COR-L47 (cell line): ENCODE measurements around the gene TEAD4.

ENCODE experiments used
- DNase-seq: peaks from one replicate; lab custom pipeline; 2025; lab: John Stamatoyannopoulos, UW

Gene TEAD4

DNA sequence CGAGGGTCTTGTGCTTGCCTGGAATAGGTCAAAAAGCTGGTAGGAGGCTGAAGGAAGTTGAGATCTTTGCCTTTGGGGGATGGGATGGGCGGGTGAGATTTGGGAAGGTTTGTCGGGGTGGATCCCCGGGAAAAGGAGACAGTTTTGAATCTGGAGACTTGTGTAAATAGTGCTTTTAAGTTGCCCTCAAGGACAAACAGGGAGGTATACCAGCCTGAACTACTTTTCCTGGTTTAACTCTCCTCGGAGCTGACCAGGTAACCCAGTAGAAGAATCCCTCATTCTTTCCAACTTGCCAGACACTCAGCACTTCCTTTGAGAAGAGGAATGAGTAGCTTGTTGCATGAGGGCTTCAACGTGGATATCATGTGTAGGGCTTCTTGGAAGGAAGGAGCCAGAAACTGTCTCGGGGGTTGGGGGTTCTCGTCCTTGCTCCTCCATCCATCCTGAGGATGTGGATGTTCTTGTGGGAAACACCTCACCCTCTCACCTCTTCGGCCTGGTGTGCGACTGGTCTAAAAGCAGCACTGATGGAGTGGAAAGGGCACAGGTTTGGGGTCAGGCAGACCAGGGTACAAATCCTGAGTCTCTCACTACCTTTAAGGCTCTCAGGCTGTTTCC, 1.9 kb downstream of the TEAD4 start:
- DNase-seq: no peak

DNA sequence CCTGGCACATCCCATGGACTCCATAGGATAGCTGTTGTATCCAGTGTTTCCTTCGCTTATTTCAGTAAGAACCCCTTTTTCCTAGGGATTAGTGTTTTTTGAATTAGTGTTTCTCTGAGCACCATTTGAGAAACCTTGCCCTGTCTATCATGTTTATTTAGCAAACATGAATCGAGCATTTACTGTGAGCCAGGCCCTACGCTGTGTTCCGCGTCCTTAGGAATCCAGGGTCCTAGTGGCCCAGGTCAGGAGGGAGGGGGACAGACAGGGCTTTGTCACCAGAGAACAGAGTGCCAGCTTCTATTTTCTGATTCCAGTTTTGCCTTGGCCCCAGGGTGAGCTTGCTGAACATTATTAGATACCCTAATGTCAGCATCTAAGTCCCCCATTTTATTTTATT, 2.5 kb downstream of the TEAD4 start:
- DNase-seq: no peak

DNA sequence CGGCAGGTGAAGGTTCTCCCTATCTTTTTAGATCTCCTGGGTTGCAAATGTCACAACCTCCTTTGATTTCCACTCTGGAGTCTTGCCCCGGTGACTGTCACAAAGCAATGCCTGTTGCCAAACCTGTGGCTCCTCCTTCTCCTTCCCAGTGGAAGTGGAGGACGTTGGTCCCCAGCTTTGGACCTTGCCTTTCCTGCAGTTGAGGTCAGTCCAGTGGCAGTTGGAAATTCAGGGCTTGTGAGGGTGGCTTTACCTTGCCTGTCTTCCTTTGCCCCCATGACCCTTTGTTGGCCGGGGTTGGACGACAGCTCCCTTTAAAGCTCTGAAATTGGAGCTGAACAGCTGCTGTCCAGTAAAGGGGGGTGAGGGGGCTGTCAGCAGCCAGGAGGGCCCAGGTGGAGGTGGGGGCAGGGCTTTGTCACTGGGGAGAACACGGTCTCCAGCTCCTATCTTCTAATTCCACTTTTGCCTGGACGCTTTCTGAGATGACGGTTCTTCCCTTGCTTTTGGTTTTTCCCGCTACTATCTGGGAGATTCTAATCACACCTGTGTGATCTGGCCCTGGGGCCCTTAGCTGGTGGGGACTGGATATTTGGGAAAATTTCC, 4.1 kb downstream of the TEAD4 start:
- no peak for DNase-seq

DNA sequence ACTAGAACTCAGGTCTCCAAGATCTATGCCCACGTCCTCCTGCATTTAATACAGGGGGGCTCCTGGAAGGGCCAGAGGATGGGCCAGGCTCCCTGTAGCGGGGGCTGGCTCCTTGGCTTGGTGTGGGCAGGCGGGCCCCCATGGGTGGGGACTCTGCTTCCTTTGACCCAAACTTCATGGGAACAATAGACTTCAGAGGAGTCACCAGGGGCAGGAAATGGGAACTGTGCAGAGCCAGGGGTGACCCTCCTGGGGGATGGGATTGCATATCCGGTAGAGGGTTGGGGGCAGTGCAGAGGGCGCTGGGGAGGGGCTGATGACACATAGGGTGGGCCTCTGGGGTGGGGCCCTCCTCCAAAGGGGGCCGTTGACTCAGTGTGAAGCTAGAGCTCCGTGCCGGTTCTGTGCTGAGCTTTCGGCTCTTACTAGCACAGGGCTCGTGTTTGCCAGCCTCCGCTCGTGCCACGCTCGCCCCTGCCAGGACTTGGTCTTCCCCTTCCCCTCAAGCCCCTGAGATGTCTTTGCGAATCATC, 4.6 kb downstream of the TEAD4 start:
- no peak for DNase-seq

DNA sequence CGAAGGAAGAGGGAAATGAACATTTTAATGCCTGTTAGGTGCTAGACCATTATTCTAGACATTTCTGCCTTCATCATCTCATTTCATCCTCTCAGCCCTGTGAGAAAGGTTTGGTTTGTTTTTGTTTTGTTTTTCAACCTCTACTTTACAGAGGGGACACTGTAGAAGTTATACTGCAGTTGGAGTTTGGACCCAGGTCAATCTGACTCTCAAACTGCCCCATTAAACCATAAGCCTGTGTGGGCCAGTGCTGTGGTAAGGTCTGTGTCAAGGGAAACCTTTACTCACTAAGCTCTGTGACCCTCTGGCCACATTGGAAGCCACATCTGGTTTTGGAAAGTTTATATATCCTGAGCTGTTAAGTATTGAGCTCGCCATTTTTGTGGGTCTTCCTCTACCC, 8.5 kb downstream of the TEAD4 start:
- DNase-seq: no peak

DNA sequence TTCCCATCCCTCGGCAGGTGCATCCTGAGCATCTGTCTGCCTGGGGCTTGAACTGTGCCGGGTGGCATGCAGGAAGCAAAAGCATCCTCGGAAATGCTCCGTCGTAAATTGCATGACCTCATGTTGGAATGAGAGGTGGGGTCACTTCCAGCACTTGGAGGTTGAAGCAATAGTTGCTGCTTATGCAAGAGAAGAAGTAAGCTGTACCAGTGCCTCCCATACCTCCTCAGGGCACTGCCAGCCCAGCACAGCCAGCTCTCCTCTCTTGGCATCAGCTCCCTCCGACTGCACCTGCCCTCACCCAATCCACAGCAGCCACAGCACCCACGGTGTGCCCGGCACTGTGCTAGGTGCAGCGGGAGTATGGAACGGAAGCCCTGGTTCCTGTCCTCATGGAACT, 11.5 kb downstream of the TEAD4 start:
- no peak for DNase-seq

DNA sequence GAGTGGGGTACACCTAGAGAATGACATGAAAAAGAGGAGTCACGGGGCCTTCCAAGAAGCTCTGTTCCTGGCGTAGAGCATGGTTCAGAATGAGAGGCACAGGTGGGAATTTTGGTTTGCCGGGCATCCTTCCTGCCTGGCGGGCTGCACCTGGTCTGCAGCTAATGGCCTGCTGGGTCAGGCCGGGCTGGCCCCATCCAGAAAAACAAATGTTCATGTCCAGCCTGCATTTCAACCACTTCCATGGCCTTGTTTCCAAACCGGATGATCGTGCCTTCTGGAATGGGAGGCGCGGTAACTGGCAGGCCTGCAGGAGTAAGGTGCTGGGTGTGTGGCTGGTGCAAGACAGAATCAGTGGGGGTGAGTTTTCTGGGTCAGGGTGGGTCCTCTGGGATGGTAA, 14.4 kb downstream of the TEAD4 start:
- DNase-seq: no peak

DNA sequence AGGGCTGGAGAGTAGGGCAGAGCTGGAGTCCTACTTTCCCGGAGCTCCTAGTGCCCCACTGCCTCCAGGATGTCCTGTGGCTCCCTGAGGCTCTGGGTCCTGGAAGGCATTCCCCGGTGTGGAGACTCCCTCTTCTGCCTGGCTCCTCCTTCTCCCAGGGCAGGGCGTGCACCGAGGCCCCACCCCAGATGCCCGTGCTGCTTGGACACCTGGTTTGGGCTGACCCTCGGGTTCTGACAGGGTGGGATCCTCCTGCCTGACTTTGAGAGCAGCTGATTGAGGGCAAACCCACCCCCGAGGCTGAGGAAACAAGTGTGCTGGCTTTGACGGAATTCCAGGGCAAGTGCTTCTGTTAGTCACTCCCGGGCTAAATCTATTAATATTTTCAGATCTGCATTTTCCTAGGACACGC, 15.4 kb downstream of the TEAD4 start:
- no peak for DNase-seq

DNA sequence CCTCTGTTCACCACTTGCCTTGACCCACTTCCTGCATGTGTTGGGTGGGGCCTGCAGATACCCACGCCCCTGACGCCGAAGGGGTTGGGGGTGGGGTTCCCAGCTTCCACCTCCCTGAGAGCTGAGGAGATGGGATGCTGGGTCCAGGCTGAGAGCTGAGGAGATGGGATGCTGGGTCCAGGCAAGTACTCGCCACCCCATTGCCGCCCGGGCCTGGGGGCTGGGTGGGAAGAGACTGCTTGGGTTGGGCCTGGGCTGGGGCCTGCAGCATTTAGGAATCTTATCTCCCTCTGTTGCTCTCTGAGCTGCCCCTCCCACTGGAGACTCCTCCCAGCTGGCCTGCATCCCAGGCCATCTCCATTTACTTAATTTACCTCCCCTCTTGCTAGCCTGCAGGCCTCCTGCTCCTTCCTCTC, 17.4 kb downstream of the TEAD4 start:
- no peak for DNase-seq

DNA sequence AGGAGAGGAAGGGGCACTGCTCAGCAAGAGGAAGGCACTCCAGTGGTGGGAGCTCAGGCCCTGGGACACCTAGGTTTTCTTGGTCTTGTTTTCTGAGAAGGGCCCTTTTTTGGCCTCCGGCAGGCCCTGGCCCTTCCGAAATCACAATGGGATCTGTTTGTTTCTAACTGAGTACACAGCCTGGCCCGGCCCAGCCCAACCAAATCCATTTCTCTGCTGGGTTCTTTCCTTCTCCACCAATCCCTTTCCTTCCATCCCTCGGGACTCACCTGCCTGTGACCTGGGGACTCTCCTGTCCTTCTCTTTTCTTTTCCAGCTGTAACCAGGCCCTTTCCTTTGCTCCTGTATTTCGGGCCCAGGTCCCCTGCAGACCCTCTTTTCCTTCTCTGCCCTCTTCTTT, 18.6 kb downstream of the TEAD4 start:
- DNase-seq: no peak

DNA sequence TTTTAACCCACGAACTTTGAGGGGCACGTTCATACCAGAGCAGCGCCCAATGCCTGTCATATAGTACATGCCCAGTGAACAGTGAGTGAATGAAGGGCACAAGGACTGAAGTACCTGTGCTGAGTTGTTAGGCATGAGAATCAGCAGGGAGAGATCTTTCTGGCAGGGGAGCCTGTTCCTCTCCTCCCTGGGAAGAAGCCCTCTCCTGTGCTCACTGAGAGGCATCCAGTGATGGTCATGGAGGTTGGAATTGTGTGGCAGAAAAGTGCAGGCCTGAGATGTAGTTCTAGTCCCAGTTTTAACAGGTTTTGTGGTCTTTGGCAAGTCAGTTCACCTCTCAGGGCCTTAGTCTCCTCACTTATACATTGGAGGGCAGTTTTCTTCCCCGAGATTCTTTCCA, 20.6 kb downstream of the TEAD4 start:
- DNase-seq: no peak

DNA sequence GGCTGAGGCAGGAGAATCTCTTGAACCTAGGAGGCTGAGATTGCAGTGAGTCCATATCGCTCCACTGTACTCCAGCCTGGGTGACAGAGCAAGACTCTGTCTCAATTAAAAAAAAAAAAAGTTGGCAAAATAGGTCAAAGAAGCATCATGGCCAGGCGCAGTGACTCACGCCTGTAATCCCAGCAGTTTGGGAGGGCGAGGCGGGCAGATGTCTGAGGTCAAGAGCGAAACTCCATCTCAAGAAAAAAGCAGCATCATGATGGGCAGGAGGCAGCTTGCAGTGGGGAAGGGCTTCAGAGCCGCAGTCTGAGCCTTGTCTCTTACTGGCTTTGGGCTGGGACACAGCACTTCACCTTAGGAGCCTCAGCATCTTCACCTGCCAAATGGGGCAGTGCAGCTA, 21.4 kb downstream of the TEAD4 start:
- DNase-seq: no peak

DNA sequence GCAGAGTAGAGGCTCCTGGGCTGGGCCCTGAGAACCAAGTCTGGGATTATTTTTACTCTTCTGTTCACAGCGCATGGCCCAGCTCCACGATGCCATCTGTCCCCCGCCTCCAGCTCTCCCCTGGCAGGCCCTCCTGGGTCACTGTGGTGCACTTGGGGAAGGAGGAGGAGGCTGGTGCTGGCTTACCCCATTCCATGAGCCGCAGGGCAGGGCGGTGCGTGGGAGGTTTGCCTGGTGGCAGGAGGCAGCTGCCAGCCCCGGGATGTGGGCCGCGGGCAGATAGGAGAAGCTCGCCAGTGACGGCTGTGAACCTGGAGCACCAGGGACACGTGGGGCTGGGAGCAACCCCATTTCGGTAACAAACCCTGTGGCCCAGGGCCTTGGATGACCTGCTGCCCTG, 23.2 kb downstream of the TEAD4 start:
- no peak for DNase-seq

DNA sequence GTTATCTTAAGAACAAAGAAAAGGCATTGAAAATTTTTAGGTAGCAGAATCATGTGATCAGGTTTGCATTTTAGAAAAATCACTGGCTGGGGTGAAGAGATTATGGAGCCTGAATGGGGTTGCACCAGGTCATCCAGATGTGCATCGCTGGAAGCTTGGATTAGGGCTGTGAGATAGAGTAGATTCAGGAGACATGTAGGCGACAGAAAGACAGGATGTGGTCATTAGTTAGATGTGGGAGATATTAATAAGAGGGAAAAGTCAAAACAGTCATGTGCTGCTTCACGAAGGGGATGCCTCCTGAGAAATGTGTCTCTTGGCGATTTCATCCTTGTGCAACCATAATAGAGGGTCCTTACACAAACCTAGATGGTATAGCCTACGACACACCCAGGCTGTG, 25.1 kb downstream of the TEAD4 start:
- no peak for DNase-seq

DNA sequence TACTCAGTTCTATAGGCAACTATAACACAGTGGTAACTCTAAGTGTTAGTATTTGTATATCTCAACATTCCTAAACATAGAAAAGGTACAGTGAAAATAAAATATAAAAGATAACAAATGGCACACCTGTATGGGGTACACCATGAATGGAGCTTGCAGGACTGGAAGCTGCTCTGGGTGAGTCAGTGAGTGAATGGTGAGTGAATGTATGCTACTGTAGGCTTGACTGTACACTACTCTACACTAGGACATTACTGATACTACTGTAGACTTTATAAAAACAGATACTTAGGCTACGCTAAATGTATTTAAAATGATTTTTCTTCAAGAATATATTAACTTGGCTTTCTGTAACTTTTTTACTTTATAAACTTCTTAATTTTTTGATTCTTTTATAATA, 25.5 kb downstream of the TEAD4 start:
- no peak for DNase-seq

DNA sequence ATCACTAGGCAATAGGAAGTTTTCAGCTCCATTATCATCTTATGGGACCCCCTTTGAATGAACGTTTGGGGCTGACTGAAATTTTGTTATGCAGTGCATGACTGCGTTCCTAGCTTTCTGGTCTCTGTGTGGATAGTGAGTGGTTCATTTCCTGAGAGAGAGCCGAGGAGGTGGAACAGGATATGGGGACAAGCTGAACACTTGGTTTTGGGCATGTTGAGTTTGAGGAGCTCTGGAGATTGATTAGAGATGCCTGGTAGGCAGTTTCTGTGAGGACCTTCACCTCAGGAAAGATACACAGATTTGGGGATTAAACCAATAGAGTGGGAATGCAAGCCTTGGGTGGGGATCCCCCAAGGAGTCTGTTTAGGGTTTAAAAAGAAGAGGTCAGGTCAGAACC, 27.7 kb downstream of the TEAD4 start:
- no peak for DNase-seq

DNA sequence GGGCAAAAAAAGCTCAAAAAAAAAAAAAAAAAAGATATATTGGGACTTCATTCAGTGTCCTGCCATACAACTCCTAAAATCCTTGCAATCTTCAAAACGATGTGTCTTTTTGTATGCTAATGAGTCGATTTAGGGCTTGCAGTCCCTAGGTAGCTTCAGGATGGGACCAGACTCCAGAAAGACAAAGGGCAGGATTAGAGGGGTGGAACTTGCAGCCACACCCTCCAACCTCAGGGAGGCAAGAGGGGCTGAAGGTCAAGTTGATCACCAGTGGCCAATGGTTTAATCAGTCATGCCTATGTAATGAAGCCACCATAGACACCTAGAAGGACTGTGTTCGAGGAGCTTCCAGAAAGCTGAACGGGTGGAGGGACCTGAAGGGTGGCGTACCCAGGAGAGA, 29.3 kb downstream of the TEAD4 start:
- DNase-seq: no peak

DNA sequence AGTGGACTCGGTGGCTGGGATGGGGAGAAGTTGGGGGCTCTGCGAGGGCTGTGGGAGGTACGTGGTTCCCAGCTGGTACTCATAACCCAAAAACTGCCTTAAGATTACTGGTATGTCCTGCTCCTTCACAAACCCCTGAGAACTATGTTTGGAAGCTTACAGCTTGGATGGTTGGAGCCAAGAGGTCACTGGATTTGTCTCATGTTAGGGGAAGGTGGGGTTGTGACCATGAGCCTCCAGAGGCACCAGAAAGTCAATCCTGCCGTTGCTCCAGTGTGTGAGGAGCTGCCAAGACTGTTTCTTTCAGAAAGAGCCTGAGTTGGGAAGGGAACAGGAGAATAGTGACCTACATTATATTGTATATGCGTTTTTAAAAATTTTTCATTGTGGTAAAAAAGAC, 33.5 kb downstream of the TEAD4 start:
- DNase-seq: no peak

DNA sequence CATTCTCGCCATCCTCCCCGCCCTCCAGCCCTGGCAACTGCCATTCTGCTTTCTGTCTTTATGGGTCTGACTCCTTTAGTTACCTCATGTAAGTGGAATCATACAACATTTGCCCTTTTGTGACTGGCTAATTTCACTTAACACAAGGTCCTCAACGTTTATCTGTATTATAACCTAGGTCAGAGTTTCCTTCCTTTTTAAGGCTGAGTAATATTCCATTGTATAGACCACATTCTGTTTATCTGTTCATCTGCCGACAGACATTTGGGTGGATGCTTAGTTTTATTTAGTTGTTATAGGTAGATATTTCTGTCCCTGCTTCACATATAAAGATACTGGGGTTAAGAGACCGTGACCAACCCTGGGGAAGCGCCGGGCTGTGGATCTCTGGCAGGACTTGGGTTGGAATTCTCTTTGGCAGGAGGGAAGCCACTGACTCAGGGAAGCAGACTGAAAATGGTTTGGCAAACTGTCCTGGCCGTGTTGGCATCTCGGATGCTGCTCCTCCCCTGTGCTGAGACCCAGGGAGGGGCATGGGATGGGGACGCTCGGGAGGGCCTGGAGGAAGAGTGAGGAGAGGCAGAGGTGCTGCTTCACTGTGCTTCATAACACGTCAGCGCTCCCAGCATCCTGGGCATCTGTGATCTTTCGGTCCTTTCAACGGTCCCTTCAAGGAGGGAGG, 38.9 kb downstream of the TEAD4 start:
- no peak for DNase-seq

DNA sequence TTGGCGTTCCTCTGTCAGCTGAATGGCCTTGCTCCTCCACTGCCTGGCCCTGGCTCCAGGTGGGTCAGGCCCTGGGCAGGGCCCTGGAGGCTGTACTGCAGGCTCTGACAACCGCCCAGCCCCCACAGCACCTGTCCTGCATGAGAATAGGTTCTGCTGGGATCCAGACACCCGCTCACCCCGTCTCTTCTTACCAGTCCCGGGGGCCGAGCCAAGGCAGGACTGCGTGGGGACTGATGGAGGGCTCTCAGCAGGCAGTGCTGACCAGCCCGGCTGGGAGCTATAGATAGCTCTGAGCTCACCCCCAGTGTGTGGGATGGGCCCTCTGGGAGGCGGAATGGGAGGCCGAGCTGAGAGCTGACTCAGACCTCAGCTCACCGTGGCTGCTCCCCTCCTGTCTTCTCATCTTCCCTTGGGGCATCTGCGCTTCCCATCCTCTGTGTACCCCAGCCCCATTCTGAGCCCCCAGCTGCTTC, 39.6 kb downstream of the TEAD4 start:
- no peak for DNase-seq

DNA sequence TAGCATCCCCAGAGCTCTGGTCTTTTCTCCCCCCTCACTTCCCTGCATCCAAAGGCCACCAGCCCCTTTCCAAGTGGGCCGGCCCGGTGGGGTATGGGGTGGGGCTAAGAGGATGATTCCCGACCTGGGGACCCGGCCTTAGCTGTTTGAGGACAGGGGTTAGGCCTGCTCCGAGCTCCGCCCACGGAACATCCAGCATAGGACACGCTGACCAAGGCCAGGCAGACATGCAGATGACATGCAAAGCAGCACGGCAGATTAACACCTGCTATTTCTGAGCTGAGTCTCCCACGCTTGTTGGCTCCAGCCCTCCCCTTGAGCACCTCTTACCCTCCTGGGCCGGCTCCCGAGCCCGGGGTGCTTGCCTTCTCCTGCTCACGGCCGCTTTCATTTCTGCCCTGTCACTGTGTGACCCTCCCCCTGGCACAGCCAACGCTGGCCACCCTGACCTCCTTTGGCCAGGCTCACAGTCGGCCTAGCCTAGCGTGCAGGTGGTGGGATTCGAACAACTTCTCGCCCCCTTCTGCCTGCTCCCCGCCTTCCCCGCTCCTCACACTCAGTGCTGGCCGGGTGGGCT, 40.2 kb downstream of the TEAD4 start:
- DNase-seq: no peak

DNA sequence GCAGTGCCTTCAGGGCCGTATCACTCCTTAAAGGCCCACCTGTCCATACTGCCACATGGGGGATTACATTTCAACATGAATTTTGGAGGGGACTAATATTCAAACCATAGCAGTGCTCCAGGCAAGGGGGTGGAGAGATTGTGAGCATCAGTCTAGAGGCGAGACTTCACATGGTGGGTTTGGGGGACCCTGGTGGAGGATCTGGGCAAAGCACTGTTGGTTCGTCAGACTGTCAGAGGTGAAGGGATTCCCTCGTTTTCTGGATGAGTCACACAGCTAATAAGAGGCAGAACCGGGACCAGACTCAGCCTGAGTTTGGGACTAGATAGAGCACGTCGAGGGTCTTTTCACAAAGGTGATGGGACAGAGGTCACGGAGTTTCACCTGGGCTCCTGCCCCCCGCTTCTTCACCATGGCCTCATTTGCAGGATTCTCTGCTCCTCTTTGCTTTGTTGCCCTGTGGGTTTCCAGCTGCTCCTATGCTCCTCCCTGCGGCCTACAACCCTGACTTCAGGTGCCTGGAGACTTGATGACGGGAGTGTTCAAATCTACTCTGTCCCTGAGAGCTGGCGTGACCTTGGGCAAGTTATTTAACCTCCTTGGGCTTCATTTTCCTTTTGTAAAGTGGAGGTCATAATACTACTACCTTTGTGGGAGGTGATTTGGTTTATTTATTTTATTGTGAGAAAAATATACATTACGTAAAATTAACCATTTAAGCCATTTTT, 41.5 kb downstream of the TEAD4 start:
- DNase-seq: no peak
